Measurements from ENCODE around the gene CD83. TPM values are rescaled to one million over a fixed set of nuclear protein-coding genes. Genes with fewer than 3 reads are reported as not detected.

Gene CD83
- 1.9 to 3.3 TPM (median 2.3 TPM) in 5 replicates for total RNA-seq (2022; extraction: Qiagen RNA extraction; ENCODE audit: low read depth)

GRCh38 chr6:14117158-14118090, at the start of gene CD83:
CD83 (plus strand) TSS chr6:14117772; CDS start chr6:14117812, 40 bp downstream.

Other genes with a start within 250 kb of the CD83 start
- 2.9 to 4.0 TPM (median 3.4 TPM) in 5 replicates for gene RNF182, start 192.8 kb upstream of the CD83 start, total RNA-seq (2022; extraction: Qiagen RNA extraction; ENCODE audit: low read depth)

Measured in A549 treated with DMSO at 1 μM for 4 hours (cell line).